ENCODE data around the gene OSBPL8.

The OSBPL8 gene

GRCh38 chr12:76303989-76304460 lies 255.5 kb downstream of the OSBPL8 start:
- H3K9me3 Mint-ChIP-seq (ENCODE audit: low read depth), result no peaks in the 10 kb centered on the region
- peaks cover 5% of the 10 kb centered on the region for H3K27me3 Mint-ChIP-seq
- no peak overlapping the region for H3K27ac Mint-ChIP-seq
- H3K4me1 Mint-ChIP-seq (ENCODE audit: low read depth), result no peaks in the 10 kb centered on the region
- no peaks in the 10 kb centered on the region for H3K36me3 Mint-ChIP-seq
- no peak overlapping the region for H3K4me3 Mint-ChIP-seq

- no peak overlapping the region for H3K27ac Mint-ChIP-seq
- H3K9me3 Mint-ChIP-seq (ENCODE audit: low read depth), result no peaks in the 10 kb centered on the region
- no peaks in the 10 kb centered on the region for H3K4me1 Mint-ChIP-seq (ENCODE audit: low read depth)
- H3K4me3 Mint-ChIP-seq, result no peak overlapping the region
- peaks cover 5% of the 10 kb centered on the region for H3K27me3 Mint-ChIP-seq
- no peaks in the 10 kb centered on the region for H3K36me3 Mint-ChIP-seq
Measured at GRCh38 chr12:76303365-76303764, 256.2 kb downstream of the OSBPL8 start.

Data from activated naive CD8-positive, alpha-beta T cell (primary cell).